HEK293 (cell line): Measurements from ENCODE around the gene KPNA5.
"Not testable (repeated sequence)": the region's sequence is repeated elsewhere in the genome, so short reads cannot be mapped to it uniquely, and the experiment has no call there.

Experiments
- CTCF ChIP-seq: fragments of 450-650 bp; formaldehyde crosslinking; IDR thresholded peaks from 2 replicates; pipeline ENCODE4 v1.5.1; 2016; ENCODE audit warnings: missing biosample characterization, missing genetic modification characterization
- KLF10 ChIP-seq: fragments of 450-650 bp; IDR thresholded peaks from 2 replicates; pipeline ENCODE4 v1.5.1; 2018; ENCODE audit warnings: missing biosample characterization, mild to moderate bottlenecking, missing genetic modification characterization
- TCF7L2 ChIP-seq: IDR thresholded peaks from 2 replicates; pipeline ENCODE4 v1.6.1; 2011; ENCODE audit warnings: low read depth, mild to moderate bottlenecking, inconsistent platforms, low read length, moderate library complexity, borderline replicate concordance
- YY1 ChIP-seq: fragments of 450-650 bp; formaldehyde crosslinking; IDR thresholded peaks from 2 replicates; pipeline ENCODE4 v1.5.1; 2018; ENCODE audit warnings: missing biosample characterization, missing genetic modification characterization
- ZNF19 ChIP-seq: fragments of 450-650 bp; formaldehyde crosslinking; IDR thresholded peaks from 2 replicates; pipeline ENCODE4; 2016; ENCODE audit warnings: missing biosample characterization, missing genetic modification characterization, low read depth
- ZNF274 ChIP-seq, 2 experiments: fragments of 200-500 bp in 1 of 2; fragments of 450-650 bp in 1 of 2; sonication (Bioruptor generic) in 1 of 2; formaldehyde crosslinking in 1 of 2; IDR thresholded peaks; 2 replicates each; pipeline versions ENCODE4 v1.5.1 to v1.6.1; 2014 to 2016; ENCODE audit warnings: borderline replicate concordance in 1 of 2, inconsistent platforms in 1 of 2, low read length in 1 of 2, missing biosample characterization in 1 of 2, missing genetic modification characterization in 1 of 2
- ZNF362 ChIP-seq: fragments of 450-650 bp; formaldehyde crosslinking; IDR thresholded peaks from 2 replicates; pipeline ENCODE4 v1.5.1; 2016; ENCODE audit warnings: missing biosample characterization, missing genetic modification characterization
- ZNF366 ChIP-seq: fragments of 450-650 bp; formaldehyde crosslinking; conservative IDR thresholded peaks from 2 replicates; pipeline ENCODE4 v1.5.1; 2016; ENCODE audit warnings: missing biosample characterization, missing genetic modification characterization
- ZNF501 ChIP-seq: fragments of 450-650 bp; formaldehyde crosslinking; IDR thresholded peaks from 2 replicates; pipeline ENCODE4 v1.5.1; 2016; ENCODE audit warnings: missing biosample characterization, missing genetic modification characterization
- ZNF776 ChIP-seq: fragments of 450-650 bp; formaldehyde crosslinking; IDR thresholded peaks from 2 replicates; pipeline ENCODE4 v1.5.0; 2017; ENCODE audit warnings: missing biosample characterization, missing genetic modification characterization, borderline replicate concordance
- TF ChIP-seq, protein P1 (sequence below): fragments of 450-650 bp; formaldehyde crosslinking; IDR thresholded peaks from 2 replicates; pipeline ENCODE4 v1.5.1; 2016; ENCODE audit warnings: missing biosample characterization, missing genetic modification characterization

DNA sequence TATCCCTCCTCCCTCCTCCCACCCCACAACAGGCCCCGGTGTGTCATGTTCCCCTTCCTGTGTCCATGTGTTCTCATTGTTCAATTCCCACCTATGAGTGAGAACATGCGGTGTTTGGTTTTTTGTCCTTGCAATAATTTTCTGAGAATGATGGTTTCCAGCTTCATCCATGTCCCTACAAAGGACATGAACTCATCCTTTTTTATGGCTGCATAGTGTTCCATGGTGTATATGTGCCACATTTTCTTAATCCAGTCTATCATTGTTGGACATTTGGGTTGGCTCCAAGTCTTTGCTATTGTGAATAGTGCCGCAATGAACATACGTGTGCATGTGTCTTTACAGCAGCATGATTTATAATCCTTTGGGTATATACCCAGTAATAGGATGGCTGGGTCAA, 11.9 kb downstream of the KPNA5 start:
- TF ChIP-seq ZNF366 (tag by site-specific recombination); CTCF; ZNF274 (IDR thresholded peaks at IDR 0.05; ENCODE audit: low read length); ZNF274 (tag by site-specific recombination; IDR thresholded peaks at IDR 0.05; ENCODE audit: borderline replicate concordance); KLF10; YY1 (tag by site-specific recombination); ZNF362 (tag by site-specific recombination); ZNF501 (tag by site-specific recombination); ZNF776 (tag by site-specific recombination); TCF7L2; ZNF19 (tag by site-specific recombination): not testable (repeated sequence)
- TF ChIP-seq, protein P1, sequence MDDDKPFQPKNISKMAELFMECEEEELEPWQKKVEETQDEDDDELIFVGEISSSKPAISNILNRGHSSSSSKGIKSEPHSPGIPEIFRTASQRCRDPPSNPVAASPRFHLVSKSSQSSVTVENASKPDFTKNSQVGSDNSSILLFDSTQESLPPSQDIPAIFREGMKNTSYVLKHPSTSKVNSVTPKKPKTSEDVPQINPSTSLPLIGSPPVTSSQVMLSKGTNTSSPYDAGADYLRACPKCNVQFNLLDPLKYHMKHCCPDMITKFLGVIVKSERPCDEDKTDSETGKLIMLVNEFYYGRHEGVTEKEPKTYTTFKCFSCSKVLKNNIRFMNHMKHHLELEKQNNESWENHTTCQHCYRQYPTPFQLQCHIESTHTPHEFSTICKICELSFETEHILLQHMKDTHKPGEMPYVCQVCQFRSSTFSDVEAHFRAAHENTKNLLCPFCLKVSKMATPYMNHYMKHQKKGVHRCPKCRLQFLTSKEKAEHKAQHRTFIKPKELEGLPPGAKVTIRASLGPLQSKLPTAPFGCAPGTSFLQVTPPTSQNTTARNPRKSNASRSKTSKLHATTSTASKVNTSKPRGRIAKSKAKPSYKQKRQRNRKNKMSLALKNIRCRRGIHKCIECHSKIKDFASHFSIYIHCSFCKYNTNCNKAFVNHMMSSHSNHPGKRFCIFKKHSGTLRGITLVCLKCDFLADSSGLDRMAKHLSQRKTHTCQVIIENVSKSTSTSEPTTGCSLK (tag by site-specific recombination), result not testable (repeated sequence)
